Neural cell (in vitro differentiated cells): ENCODE data around the gene MCAT. TPM values are rescaled to one million over a fixed set of nuclear protein-coding genes. Genes with fewer than 3 reads are reported as not detected.

Experiments
- H2AFZ ChIP-seq: fragments of 200-600, 300-800 bp; sonication (generic), shearing (Covaris generic); 2 replicates; pipeline ENCODE4 v1.6.0; 2014; ENCODE audit warnings: low read depth, mild to moderate bottlenecking, antibody characterized with exemption, low read length, moderate library complexity
- H3F3A ChIP-seq: fragments of 200-600 bp; shearing (Covaris generic); 2 replicates; pipeline ENCODE4 v1.6.1; 2016; ENCODE audit warnings: mild to moderate bottlenecking, moderate library complexity, mixed read lengths, antibody characterized with exemption, low read length; ENCODE audit not compliant: insufficient read depth, poor library complexity, severe bottlenecking
- H3K27ac ChIP-seq: fragments of 200-600, 300-800 bp; sonication (generic), shearing (Covaris generic); 2 replicates; pipeline ENCODE4 v1.5.1; 2014; ENCODE audit warnings: mild to moderate bottlenecking, low read length, moderate library complexity
- H3K27me3 ChIP-seq: fragments of 300-800, 200-600 bp; sonication (generic), shearing (Covaris generic); 2 replicates; pipeline ENCODE4 v1.6.0; 2014; ENCODE audit warnings: mild to moderate bottlenecking, low read depth, low read length, moderate library complexity; ENCODE audit not compliant: insufficient read depth
- H3K36me3 ChIP-seq: fragments of 300-800, 200-600 bp; sonication (generic), shearing (Covaris generic); 2 replicates; pipeline ENCODE4 v1.5.1; 2014; ENCODE audit warnings: mild to moderate bottlenecking, antibody characterized with exemption, low read length, moderate library complexity; ENCODE audit not compliant: insufficient read depth
- H3K4me2 ChIP-seq: fragments of 300-800, 200-600 bp; sonication (generic), shearing (Covaris generic); 2 replicates; pipeline ENCODE4 v1.6.0; 2014; ENCODE audit warnings: mild to moderate bottlenecking, low read length
- H3K4me3 ChIP-seq: fragments of 300-800, 200-600 bp; sonication (generic), shearing (Covaris generic); 2 replicates; pipeline ENCODE4 v1.5.1; 2014; ENCODE audit warnings: mild to moderate bottlenecking, low read length, moderate library complexity
- H3K79me2 ChIP-seq: fragments of 200-600 bp; shearing (Covaris generic); replicated peaks from 2 replicates; pipeline ENCODE4 v1.6.0; 2014; ENCODE audit warnings: mild to moderate bottlenecking, low read length, moderate library complexity; ENCODE audit not compliant: insufficient read depth
- H3K9ac ChIP-seq: fragments of 300-800, 200-600 bp; sonication (generic), shearing (Covaris generic); 2 replicates; pipeline ENCODE4 v1.6.1; 2016; ENCODE audit warnings: mild to moderate bottlenecking, low read length, mixed read lengths
- H3K9me2 ChIP-seq: fragments of 200-600 bp; shearing (Covaris generic); 2 replicates; pipeline ENCODE4 v1.6.1; 2016; ENCODE audit warnings: mild to moderate bottlenecking, low read length, mixed read lengths; ENCODE audit not compliant: insufficient read depth
- H3K9me3 ChIP-seq: fragments of 200-600, 300-800 bp; sonication (generic), shearing (Covaris generic); 2 replicates; pipeline ENCODE4 v1.6.1; 2016; ENCODE audit warnings: mild to moderate bottlenecking, mixed run types, low read length, moderate library complexity, mixed read lengths
- H4K20me1 ChIP-seq: fragments of 200-600 bp; shearing (Covaris generic); 2 replicates; pipeline ENCODE4 v1.6.1; 2016; ENCODE audit warnings: mild to moderate bottlenecking, mixed run types; ENCODE audit not compliant: insufficient read depth
- CTCF ChIP-seq: fragments of 450-650 bp; IDR thresholded peaks from 2 replicates; pipeline ENCODE4 v1.5.1; 2014; ENCODE audit warnings: antibody characterized with exemption, mild to moderate bottlenecking, moderate library complexity; ENCODE audit not compliant: poor library complexity, severe bottlenecking
- EP300 ChIP-seq: fragments of 450-650 bp; conservative IDR thresholded peaks from 2 replicates; pipeline ENCODE4 v1.6.1; 2014; ENCODE audit warnings: antibody characterized with exemption, mild to moderate bottlenecking, moderate library complexity; ENCODE audit not compliant: poor library complexity, severe bottlenecking
- EZH2 ChIP-seq: fragments of 200-600, 300-800 bp; shearing (Covaris generic), sonication (generic); IDR thresholded peaks from 2 replicates; pipeline ENCODE4 v1.6.1; 2014; ENCODE audit warnings: antibody characterized with exemption, low read length, borderline replicate concordance, mild to moderate bottlenecking; ENCODE audit not compliant: insufficient read depth, poor library complexity, severe bottlenecking
- MXI1 ChIP-seq: fragments of 450-650 bp; conservative IDR thresholded peaks from 2 replicates; pipeline ENCODE4 v1.6.1; 2014; ENCODE audit warnings: antibody characterized with exemption, mild to moderate bottlenecking; ENCODE audit not compliant: poor library complexity, severe bottlenecking
- POLR2AphosphoS5 ChIP-seq: IDR thresholded peaks from 2 replicates; pipeline ENCODE4 v1.6.1; 2012
- RAD21 ChIP-seq: fragments of 450-650 bp; conservative IDR thresholded peaks from 2 replicates; pipeline ENCODE4 v1.6.1; 2014; ENCODE audit warnings: antibody characterized with exemption, mild to moderate bottlenecking, moderate library complexity
- REST ChIP-seq: IDR thresholded peaks from 2 replicates; pipeline ENCODE4 v1.6.1; 2012; ENCODE audit warnings: borderline replicate concordance
- SMC3 ChIP-seq: fragments of 450-650 bp; conservative IDR thresholded peaks from 2 replicates; pipeline ENCODE4 v1.6.1; 2014; ENCODE audit warnings: antibody characterized with exemption, mild to moderate bottlenecking, moderate library complexity; ENCODE audit not compliant: poor library complexity
- TAF1 ChIP-seq: IDR thresholded peaks from 2 replicates; pipeline ENCODE4 v1.6.1; 2012; ENCODE audit warnings: low read depth
- polyA plus RNA-seq: library from polyadenylated mRNA; depleted of rRNA; stranded (reverse); fragments of >200 nt; gene quantifications from 2 replicates; pipeline ENCODE4 v1.2.3, GENCODE V29; 2014

MCAT gene
- polyA plus RNA-seq, 1 donor from 2014 or later: 46.8 TPM

GRCh38 chr22:43176090-43176489, 32.9 kb upstream of the MCAT start:
- Histone ChIP-seq H3K79me2 (no peaks in the 10 kb centered on the region), H3K9me3 (no peaks in the 10 kb centered on the region), H3K9me2 (no peaks in the 10 kb centered on the region), H3K36me3 (no peaks in the 10 kb centered on the region), H3F3A (no peaks in the 10 kb centered on the region), H3K4me2 (no peak overlapping the region), H3K27ac (no peak overlapping the region), H3K4me3 (no peak overlapping the region), H3K27me3 (no peaks in the 10 kb centered on the region), H3K9ac (no peak overlapping the region), H2AFZ (no peak overlapping the region), H4K20me1 (no peaks in the 10 kb centered on the region)
- TF ChIP-seq TAF1 (no peak), EZH2 (no peak), CTCF (no peak), REST (no peak), EP300 (no peak), POLR2AphosphoS5 (no peak), RAD21 (no peak), SMC3 (no peak), MXI1 (no peak)

- H3K27ac ChIP-seq: no peak overlapping the region
- H3K9ac ChIP-seq: no peak overlapping the region
- H3F3A ChIP-seq: no peaks in the 10 kb centered on the region
- no peak overlapping the region for H3K4me3 ChIP-seq
- H3K9me3 ChIP-seq: no peaks in the 10 kb centered on the region
- H3K4me2 ChIP-seq: no peak overlapping the region
- no peaks in the 10 kb centered on the region for H3K79me2 ChIP-seq
- H3K36me3 ChIP-seq: no peaks in the 10 kb centered on the region
- H2AFZ ChIP-seq: no peak overlapping the region
- H3K27me3 ChIP-seq: no peaks in the 10 kb centered on the region
- H4K20me1 ChIP-seq: no peaks in the 10 kb centered on the region
- H3K9me2 ChIP-seq: no peaks in the 10 kb centered on the region
- TF ChIP-seq REST: no peak
- TF ChIP-seq CTCF: no peak
- no peak for TF ChIP-seq POLR2AphosphoS5
- no peak for TF ChIP-seq EP300
- TF ChIP-seq MXI1: no peak
- no peak for TF ChIP-seq SMC3
- no peak for TF ChIP-seq RAD21
- TF ChIP-seq EZH2: no peak
- no peak for TF ChIP-seq TAF1
Observed at GRCh38 chr22:43174941-43175531, 31.8 kb upstream of the MCAT start.
